HG02759 (cell line): Measurements from ENCODE around the gene CFAP410.
A peak's percentile ranks its signal among the peaks of the same experiment; 100 is the strongest.

Experiments
- ATAC-seq: cut with Tn5 transposase; IDR thresholded peaks from one replicate; pipeline ENCODE4 v1.9.1; 2021; ENCODE audit warnings: mild to moderate bottlenecking, moderate library complexity; ENCODE audit not compliant: unreplicated experiment

Gene CFAP410

DNA sequence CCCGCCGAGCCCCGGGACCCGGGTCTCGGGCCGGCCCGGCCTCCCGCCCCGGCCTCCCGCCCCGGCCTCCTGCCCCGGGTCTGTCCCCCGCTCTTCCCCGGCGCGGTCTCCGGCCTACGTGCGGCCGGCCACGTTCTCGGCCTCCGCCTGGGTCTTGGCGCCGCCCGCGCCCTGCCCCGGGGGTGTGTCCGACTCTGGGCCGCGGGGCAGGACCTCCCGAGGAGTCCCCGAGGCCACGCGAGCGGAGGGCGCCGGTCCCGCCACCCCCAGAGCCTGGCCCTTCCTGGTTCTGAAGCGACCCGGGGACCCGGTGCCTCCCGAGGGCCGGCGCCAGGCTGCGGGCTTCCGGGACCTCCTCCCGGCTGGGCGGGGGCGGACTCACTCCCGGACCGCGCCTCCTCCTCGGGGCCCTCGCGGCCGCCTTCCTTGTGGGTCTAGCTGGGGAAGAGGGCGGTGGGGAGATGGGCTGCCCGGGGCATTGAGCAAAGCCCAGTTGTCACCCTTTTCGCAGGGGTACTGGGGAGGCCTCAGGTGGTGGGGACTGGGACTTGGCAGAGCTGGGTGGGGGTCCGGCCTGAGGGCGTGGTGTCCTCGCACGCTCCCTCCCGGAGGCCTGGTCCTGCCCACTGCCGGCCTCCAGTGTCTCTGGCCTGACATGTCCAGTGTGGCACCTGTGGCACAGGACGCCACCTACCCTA is 38.8 kb downstream of the CFAP410 start:
- ATAC-seq: peak; percentile 30

DNA sequence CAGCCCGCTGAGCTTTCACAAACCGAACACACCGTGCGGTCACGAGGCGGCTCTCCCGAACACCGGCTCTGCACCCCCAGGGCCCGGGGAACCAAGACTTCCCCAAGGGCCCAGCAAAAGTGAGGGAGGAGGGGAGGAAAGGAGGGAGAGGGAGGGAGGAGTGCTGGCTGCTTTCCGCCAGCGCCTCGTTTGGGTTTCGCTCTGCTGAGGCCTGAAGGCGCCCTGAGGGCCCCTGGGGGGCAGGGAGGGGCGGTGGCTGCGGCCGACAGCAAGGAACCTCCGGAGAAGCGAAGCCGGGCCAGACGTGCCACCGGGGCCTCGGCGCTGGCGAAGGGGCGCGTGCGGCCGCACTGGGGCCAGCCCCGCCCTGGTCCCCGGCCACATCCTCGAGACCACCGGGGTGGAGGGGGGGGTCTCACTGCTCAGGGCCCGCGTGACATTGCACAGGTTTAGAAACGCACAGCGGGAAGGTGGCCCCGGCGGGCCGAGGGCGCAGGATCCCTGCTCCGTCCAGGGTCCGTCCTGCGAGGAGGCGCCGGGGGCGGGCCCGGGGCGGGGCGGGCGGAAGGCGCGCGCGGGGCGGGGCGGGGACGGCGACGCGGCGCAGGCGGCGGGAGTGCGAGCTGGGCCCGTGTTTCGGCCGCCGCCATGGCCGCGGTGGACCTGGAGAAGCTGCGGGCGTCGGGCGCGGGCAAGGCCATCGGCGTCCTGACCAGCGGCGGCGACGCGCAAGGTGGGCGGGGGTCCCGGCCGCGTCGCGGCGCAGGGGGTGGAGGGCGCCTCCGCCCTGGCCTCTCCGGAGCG is 39.5 kb downstream of the CFAP410 start, which contains the start of gene PFKL:
TSS of gene PFKL (plus strand) at position 596 of the 804 bp plus-strand sequence. CDS start at position 649, 53 bp downstream.
- peak; percentile 70 for ATAC-seq

DNA sequence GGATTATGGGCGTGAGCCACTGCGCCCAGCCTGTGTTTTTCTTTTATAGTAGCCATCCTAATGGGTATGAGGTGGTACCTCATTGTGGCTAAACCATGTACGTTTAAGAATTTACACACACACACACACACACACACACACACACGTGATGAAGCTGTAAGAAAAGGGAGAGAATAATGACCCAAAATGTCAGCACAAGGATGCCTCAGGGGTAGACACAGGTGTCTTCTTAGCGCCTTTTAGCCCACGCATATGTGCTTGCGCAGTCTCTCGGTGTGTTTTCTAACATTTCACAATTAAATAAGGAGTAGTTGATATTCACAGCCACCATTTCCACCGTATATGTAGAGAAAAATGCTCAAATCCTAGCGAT is 40.1 kb downstream of the CFAP410 start:
- no peak for ATAC-seq

DNA sequence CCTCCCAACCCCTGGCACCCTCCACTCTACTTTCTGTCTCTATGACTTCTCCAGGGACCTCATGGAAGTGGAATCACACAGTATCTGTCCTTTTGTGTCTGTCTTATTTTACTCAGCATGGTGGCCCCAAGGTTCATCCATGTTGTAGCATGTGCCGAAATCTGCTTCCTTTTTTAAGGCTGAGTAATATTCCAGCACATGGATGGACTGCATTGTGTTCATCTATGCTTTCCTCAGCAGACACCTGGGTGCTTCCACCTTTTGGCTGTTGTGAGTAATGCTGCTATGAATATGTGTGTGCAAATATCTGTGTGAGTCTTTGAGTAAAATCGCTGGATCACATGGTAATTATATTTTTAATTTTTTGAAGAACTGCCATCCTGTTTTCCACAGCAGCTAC is 40.9 kb downstream of the CFAP410 start:
- ATAC-seq: no peak

DNA sequence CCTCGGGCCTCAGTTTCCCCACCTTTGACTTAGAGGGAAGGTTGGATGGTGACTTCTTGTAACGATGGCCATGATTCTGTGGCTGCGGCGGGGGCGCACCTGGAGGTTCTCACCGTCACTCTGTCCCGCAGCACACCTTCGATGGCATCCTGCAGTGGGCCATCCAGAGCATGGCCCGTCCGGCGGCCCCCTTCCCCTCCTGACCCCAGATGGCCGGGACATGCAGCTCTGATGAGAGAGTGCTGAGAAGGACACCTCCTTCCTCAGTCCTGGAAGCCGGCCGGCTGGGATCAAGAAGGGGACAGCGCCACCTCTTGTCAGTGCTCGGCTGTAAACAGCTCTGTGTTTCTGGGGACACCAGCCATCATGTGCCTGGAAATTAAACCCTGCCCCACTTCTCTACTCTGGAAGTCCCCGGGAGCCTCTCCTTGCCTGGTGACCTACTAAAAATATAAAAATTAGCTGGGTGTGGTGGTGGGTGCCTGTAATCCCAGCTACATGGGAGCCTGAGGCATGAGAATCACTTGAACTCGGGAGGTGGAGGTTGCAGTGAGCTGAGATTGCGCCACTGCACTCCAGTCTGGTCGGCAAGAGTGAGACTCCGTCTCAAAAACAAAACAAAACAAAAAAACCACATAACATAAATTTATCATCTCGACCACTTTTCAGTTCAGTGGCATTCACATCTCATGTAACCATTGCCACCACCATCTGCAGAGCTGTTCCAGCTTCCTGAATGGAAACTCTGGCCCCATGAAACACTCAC is 41.5 kb downstream of the CFAP410 start:
- ATAC-seq: no peak

DNA sequence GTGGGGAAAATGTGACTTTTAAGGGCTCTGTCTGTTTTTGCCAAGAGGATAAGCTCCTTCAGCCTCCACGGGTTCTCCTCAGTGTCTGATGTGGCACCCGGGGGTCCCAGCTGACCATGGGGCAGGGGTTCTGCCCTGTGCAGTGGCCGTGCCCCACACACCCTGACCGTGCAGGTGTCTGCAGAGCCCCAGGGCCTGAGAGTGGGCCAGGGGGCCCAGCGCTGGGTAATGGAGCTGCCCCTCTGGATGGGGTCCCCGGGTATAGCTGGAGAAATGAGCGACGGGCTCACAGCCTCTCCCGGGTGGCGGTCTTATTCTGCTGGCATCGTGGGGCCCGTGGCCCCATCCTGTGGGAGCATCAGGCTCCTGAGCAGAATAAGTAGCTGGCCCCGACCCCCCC is 42.3 kb downstream of the CFAP410 start:
- no peak for ATAC-seq

DNA sequence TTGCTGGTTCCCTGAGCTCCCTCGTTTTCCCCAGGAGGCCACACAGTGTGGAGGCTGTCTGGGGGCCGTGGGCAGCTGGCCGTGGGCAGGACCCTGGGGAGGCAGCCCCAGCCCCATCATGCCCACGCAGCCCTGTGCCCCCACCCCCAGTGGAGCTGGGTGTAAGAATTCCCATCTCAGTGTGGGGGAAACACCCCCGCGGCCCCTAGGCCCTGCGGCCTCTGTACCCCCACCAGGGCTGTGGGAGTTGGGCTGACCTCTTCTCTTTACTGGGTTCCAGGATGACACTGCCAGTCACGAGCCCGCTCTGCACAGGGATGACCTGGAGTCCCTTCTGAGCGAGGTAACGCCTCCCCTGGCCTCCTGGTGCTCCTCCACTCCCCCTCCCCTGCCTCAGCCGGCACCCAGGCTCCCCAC is 43.1 kb downstream of the CFAP410 start:
- ATAC-seq: no peak

DNA sequence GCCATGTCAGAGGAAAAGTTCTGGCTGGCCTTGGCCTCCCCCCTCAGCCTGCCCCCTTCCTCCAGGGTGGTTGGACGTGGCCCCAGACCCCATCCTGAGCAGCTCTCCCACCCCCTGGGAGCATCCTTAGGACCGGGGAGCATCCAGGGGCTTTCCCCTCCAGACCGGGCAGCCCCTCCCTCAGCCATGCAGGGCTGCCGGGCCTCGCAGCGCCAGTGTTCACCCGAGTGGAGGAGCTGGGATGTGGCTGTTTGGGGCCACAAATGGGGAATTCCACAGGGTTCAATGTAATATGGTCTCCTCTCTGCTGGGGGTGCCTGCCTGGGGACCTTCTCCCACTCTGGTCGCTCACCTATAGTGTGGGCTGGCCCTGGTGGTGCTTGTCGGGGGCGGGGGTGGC is 43.5 kb downstream of the CFAP410 start:
- no peak for ATAC-seq

DNA sequence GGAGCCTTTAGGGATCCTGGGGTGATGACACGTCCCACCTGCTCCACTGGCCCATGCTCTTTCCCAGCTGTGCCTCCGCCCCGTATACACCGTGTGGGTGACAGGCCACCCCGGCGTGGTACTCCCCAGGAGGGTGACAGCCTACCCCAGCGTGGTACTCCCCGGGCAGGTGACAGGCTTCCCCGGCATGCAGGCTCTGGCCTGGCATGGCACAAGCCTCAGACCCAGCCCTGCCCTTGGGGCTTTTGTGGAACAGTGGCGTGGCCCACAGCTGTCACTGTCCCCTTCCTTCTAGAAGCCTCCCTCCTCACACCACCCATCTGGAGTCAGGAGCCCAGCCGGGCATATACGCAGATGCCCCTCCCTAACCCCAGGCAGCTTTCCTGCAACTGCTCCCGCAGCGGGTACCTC is 44.0 kb downstream of the CFAP410 start:
- ATAC-seq: no peak

DNA sequence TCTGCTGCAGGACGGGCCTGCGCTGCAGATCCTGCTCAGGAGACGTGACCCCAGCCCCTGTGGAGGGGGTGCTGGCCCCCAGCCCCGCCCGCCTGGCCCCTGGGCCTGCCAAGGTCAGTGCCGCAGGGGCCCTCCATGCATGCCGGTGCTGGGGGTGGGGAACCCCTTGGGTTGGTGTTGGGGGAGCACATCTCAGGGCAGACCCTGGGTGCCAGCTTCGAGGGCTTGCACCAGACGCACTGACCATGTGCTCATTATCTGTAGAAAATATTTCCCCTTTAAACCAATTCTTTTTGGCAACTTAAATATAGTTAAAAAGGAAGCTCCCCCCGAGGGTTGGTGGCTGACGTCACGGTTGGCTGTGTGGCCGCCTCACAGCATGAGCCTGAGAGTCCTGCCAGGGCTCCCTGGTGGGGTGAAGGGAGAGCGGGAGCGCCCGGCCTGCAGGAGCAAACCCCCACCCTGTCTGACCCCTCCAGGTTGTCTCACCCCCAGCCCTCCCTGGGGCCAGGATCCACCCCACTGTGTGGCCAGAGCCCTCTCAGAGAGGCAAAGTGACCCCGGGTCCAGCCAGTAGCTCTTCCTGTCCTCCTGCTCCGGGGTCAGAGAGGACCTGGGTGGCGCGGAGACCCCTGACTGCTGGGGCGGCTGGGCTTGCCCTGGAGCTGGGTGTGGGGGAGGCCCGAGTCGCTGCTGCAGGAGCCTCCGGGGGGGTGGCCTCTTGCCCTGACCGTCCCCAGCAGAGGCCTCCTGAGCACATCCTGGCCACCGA is 44.6 kb downstream of the CFAP410 start:
- ATAC-seq: no peak

DNA sequence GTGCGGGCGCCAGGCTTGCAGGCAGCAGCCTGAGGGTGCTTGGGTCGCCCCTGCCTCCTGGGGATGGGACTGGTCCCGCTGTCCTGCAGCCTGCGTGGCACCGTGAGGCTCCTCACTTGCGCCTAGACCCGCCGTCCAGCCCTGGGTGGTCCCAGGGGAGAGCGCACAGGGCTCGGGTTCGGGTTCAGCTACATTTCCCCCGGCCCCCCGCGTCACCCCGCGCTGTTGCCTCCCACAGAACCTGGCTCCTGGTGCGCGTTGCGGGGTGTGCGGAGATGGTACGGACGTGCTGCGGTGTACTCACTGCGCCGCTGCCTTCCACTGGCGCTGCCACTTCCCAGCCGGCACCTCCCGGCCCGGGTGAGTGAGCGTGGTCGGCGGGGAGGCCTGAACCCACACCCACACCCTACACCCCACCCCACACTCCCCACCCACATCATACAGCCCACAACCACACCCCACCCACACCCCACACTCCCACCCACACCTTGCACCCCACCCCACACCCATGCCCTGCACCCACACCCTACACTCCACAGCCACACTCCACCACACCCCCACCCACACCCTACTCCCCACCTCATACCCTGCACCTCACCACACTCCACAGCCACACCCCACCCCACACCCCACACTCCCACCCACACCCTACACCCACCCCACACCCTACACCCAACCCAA is 45.5 kb downstream of the CFAP410 start:
- ATAC-seq: no peak

DNA sequence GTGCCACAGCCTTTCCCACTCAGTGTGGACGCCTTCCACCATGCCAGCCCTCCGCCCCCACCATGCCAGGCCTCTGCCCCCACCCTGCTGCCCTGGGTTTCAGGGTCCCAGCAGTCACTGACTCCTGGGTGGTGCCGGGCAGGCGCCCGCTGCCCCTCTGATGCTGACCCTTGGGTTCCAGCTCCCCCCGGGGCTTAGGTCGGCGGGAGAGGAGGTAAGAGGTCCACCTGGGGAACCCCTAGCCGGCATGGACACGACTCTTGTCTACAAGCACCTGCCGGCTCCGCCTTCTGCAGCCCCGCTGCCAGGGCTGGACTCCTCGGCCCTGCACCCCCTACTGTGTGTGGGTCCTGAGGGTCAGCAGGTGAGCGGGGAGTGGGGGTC is 46.4 kb downstream of the CFAP410 start:
- ATAC-seq: no peak

DNA sequence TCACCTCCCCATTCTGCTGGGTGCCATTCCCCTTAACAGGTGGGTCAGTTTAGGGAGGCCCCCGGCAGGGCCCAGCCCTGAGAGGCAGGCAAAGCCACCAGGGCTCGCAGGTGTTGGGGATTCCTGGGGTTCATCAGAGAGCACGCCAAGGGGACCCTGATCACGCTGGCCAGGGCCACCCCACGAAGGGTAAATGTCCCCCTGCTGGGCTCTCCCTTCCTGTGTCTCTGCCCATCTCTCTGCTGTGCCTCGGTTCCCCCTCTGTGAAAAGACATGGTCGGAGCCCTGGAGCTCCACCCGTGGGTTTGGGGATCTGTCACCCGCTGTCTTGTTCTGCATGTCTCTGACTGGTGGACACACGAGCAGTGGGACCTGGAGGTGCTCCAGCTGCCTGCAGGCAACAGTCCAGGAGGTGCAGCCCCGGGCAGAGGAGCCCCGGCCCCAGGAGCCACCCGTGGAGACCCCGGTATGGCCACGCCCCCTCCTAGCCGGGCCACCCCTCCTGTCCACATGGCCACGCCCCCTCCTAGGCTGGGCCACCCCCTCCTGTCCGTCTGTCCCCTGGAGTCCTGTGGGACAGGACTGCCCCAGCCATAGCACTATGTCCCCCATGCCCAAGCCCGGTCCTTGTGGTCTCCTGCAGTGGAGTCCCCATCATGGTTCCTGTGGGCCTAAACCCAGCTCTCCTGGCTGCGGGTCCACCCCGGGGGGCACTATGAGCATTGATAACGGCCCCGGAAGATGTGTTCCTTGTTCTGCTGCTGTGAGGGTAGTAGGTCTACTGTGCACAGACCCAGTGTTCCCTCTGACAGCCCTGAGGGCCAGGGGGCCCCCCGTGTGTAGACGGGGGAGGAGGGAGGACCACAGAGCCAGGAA is 47.0 kb downstream of the CFAP410 start:
- no peak for ATAC-seq

DNA sequence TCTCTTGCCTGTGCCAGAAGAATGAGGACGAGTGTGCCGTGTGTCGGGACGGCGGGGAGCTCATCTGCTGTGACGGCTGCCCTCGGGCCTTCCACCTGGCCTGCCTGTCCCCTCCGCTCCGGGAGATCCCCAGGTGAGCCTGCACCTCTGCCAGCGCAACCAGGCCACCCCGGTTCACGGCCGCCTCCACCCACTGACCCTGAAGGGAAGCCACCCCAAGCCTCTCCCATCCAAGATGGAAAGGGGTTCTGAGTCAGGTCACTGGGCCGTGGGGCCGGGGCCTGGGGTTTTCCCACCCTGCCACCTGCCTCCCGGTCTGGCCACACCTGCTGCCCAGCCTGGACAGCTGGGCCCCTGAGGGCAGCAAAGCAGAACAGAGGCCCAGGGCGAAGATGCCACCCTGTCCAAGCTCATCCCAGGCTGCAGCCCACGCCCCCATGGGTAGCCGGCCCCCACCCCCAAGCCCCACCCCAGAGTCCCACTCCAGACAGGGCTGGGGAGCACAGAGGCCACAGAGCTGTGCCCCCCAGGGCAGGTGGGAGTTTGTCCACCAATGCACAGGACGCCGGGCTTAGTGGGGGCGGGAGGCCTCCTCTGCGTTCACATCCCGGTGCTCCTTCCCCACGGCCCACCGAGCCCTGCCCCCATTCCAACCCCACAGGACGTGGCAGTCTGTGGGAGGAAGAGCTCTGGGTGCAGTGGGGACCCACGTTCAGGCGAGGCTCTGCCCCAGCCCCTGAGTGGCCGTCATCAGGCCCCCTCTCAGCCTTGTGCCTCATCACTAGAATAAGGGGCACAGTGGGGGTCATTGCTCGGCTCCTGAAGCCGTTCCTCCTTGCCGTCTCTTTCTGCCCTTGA is 47.9 kb downstream of the CFAP410 start:
- ATAC-seq: no peak

DNA sequence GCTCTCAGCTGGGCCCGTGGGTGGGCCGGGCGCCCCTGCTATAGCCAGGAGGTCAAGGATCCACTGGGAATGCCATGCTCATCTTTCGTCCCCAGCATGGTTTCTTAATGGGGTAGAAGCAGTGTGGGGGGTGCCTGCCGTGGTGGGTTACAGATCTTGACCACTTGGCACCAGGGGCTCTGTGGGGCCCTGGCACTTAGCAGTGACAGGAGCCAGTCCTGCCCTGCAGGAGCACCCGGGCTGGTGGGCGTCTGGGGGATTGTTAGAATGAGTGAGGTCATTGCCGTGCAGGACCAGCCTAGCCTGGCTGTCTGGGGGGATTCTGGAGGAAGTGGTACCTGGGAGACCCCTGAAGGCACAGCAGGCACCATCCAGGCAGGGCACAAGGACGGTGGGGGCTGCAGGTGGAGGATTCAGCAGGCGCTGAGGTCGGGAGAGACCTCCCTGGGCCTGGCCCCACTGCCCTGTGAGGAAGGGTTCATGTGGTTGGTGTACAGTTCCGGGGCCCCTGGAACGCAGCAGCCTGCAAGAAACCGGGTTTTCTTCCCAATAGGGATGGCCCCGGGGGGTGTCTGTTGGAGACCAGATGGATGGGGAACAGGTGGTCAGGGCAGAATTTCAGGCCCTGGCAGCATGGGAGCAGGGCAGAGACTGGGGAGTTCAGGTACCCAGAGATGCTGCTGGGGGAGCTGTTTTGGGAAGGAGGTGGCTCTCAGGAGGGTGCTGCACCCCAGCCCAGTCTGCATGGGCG is 48.7 kb downstream of the CFAP410 start:
- no peak for ATAC-seq

DNA sequence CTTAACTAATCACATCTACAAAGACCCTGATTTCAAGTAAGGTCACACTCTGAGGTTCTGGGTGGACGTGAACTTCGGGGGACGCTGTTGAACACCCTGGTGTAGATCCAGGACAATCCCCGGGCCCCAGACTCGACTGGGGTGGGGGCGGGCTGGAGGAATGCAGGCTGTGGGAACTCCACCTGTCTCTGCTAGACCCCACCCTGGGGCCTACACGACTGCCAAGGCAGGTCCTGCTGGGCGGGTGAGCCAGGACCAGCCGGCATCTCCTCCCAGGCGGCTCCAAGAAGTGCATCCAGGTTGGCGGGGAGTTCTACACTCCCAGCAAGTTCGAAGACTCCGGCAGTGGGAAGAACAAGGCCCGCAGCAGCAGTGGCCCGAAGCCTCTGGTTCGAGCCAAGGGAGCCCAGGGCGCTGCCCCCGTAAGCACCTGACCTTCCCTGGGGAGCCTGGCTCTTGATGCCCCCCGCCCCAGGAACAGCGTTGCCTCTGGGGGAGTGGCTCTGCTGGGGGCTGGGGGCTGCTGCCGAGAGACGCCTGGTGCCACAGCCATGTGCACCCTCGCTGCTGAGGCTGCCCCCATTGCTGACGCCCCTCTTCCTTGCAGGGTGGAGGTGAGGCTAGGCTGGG is 49.7 kb downstream of the CFAP410 start:
- no peak for ATAC-seq
